ENCODE measurements around the gene ZNF783.

DNA sequence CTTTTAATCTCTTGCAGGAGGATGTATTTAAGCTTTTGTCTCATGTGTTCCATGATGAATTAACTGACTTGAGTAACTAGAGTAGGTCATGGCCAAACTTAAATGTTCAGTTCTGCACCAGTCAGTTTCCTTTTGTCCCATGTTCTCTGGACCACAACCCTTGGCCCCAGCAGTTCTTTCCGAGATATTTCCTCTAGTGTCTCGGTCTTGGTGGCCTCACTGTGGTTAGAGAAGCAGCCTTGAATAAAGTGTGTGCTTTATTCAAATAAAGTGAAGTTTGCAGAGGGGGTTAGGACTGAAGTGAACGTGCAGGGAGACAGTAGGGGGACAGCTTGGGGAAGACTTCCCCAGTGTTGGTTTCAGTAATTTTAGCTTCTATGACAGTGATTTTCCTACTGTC, 13.2 kb upstream of the ZNF783 start:
- TF ChIP-seq, protein P1, sequence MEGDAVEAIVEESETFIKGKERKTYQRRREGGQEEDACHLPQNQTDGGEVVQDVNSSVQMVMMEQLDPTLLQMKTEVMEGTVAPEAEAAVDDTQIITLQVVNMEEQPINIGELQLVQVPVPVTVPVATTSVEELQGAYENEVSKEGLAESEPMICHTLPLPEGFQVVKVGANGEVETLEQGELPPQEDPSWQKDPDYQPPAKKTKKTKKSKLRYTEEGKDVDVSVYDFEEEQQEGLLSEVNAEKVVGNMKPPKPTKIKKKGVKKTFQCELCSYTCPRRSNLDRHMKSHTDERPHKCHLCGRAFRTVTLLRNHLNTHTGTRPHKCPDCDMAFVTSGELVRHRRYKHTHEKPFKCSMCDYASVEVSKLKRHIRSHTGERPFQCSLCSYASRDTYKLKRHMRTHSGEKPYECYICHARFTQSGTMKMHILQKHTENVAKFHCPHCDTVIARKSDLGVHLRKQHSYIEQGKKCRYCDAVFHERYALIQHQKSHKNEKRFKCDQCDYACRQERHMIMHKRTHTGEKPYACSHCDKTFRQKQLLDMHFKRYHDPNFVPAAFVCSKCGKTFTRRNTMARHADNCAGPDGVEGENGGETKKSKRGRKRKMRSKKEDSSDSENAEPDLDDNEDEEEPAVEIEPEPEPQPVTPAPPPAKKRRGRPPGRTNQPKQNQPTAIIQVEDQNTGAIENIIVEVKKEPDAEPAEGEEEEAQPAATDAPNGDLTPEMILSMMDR (conservative IDR thresholded peaks at IDR 0.05), result no peak
- TF ChIP-seq ZFX (IDR thresholded peaks at IDR 0.05), result no peak
